Fibroblast of lung (primary cell): ENCODE measurements around the gene TRMT44.

Source experiments
- EZH2 ChIP-seq: IDR thresholded peaks from 2 replicates; pipeline ENCODE4 v1.5.1; 2012; ENCODE audit warnings: low read length, control low read depth, mild to moderate bottlenecking; ENCODE audit errors: missing control alignments
- TF ChIP-seq, protein P1 (sequence below), 2 donors: IDR thresholded peaks in 1 of 2; conservative IDR thresholded peaks in 1 of 2; 1 replicate in 1 of 2; 2 replicates in 1 of 2; pipeline ENCODE4 v1.5.1; 2011 to 2012; ENCODE audit warnings: low read length in 2 of 2, control low read depth in 1 of 2, inconsistent platforms in 1 of 2, low read depth in 1 of 2, mild to moderate bottlenecking in 1 of 2

DNA sequence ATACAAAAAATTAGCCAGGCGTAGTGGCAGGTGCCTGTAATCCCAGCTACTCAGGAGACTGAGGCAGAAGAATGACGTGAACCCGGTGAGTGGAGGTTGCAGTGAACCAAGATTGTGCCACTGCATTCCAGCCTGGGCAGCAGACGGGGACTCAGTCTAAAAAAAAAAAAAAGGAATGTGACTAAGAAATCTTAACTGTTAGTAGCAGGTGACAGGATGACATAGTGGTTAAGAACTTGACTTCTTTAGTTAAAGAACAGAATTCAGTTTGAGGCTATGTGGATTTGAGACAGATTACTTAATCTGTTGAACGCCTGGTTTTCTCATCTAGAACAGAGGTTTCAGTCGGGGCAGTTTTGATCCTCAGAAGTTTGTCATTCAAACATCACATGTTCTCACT, 3.2 kb downstream of the TRMT44 start:
- TF ChIP-seq, protein P1, sequence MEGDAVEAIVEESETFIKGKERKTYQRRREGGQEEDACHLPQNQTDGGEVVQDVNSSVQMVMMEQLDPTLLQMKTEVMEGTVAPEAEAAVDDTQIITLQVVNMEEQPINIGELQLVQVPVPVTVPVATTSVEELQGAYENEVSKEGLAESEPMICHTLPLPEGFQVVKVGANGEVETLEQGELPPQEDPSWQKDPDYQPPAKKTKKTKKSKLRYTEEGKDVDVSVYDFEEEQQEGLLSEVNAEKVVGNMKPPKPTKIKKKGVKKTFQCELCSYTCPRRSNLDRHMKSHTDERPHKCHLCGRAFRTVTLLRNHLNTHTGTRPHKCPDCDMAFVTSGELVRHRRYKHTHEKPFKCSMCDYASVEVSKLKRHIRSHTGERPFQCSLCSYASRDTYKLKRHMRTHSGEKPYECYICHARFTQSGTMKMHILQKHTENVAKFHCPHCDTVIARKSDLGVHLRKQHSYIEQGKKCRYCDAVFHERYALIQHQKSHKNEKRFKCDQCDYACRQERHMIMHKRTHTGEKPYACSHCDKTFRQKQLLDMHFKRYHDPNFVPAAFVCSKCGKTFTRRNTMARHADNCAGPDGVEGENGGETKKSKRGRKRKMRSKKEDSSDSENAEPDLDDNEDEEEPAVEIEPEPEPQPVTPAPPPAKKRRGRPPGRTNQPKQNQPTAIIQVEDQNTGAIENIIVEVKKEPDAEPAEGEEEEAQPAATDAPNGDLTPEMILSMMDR (conservative IDR thresholded peaks at IDR 0.05 in 1 of 2, IDR thresholded peaks at IDR 0.05 in 1 of 2; ENCODE audit: low read depth in 1 of 2, low read length in 2 of 2), result no peak
- no peak for TF ChIP-seq EZH2
